Suprapubic skin (tissue), 4 donors: Measurements from ENCODE around the gene SDCBP2. TPM values are rescaled to one million over a fixed set of nuclear protein-coding genes. Genes with fewer than 3 reads are reported as not detected.
A peak's percentile ranks its signal among the peaks of the same experiment; 100 is the strongest.

Experiments
- DNase-seq, 2 donors: peaks; one replicate each; pipeline ENCODE4 v3.0.0-alpha.2; 2019; ENCODE audit warnings: low spot score in 2 of 2
- H3K27ac ChIP-seq: fragments of 200-600 bp; sonication (generic); one replicate; pipeline ENCODE4 v1.5.1; 2019
- H3K27me3 ChIP-seq: fragments of 200-600 bp; sonication (generic); one replicate; pipeline ENCODE4 v1.5.1; 2019
- H3K36me3 ChIP-seq: fragments of 200-600 bp; sonication (generic); one replicate; pipeline ENCODE4 v1.5.1; 2019
- H3K4me1 ChIP-seq: fragments of 200-600 bp; sonication (generic); one replicate; pipeline ENCODE4 v1.5.1; 2019
- H3K4me3 ChIP-seq: fragments of 200-600 bp; sonication (generic); one replicate; pipeline ENCODE4 v1.5.1; 2019; ENCODE audit warnings: mild to moderate bottlenecking
- H3K9me3 ChIP-seq: fragments of 200-600 bp; sonication (generic); one replicate; pipeline ENCODE4 v1.5.1; 2019
- CTCF ChIP-seq, 2 donors: fragments of 200-600 bp in 1 of 2; fragments of 450-650 bp in 1 of 2; sonication (generic) in 1 of 2; IDR thresholded peaks; one replicate each; pipeline ENCODE4 v1.5.1; 2016 to 2019; ENCODE audit warnings: antibody characterized with exemption in 2 of 2, mild to moderate bottlenecking in 1 of 2, moderate library complexity in 1 of 2
- EP300 ChIP-seq: sonication (generic); formaldehyde crosslinking; IDR thresholded peaks from one replicate; pipeline ENCODE4 v1.6.1; 2017; ENCODE audit warnings: antibody characterized with exemption
- POLR2A ChIP-seq, 2 donors: fragments of 450-650 bp; IDR thresholded peaks; one replicate each; pipeline ENCODE4 v1.6.1; 2017; ENCODE audit warnings: antibody characterized with exemption in 2 of 2, mild to moderate bottlenecking in 2 of 2, moderate library complexity in 2 of 2
- POLR2AphosphoS5 ChIP-seq, 3 donors: sonication (generic); formaldehyde crosslinking; IDR thresholded peaks; one replicate each; pipeline ENCODE4 v1.6.1; 2017; ENCODE audit warnings: antibody characterized with exemption in 3 of 3
- WGBS: methylation state at CpG from one replicate; pipeline ENCODE4 v1.1.5; 2018; 5-methylcytosine and 5-hydroxymethylcytosine counted together
- total RNA-seq, 4 donors: library from RNA; depleted of rRNA; stranded (reverse); fragments of >200 nt; gene quantifications; one replicate each; pipeline ENCODE4 v1.1.0, GENCODE V29; 2016

SDCBP2 gene
- total RNA-seq, 4 donors from 2014 or later: 74.4 to 143 (median 115) TPM

GRCh38 chr20:1295276-1295930 lies 33.5 kb downstream of the SDCBP2 start:
- peak in 1 of 2 donors; percentile 41 for DNase-seq
- no peaks in the 10 kb centered on the region for H3K27me3 ChIP-seq
- no peak overlapping the region for H3K4me3 ChIP-seq
- WGBS: 98% methylated on average over 8 of the region's 20 CpGs
- no peaks in the 10 kb centered on the region for H3K9me3 ChIP-seq
- H3K27ac ChIP-seq: no peak overlapping the region
- no peaks in the 10 kb centered on the region for H3K36me3 ChIP-seq
- no peak for TF ChIP-seq POLR2AphosphoS5 (IDR thresholded peaks at IDR 0.05)
- TF ChIP-seq POLR2A (IDR thresholded peaks at IDR 0.05): no peak
- no peak for TF ChIP-seq CTCF (IDR thresholded peaks at IDR 0.05)
- TF ChIP-seq EP300: no peak
- peaks cover 3% of the 10 kb centered on the region for H3K4me1 ChIP-seq

GRCh38 chr20:1294497-1294896 lies 34.4 kb downstream of the SDCBP2 start:
- TF ChIP-seq POLR2A (IDR thresholded peaks at IDR 0.05) (no peak), CTCF (IDR thresholded peaks at IDR 0.05) (no peak), POLR2AphosphoS5 (IDR thresholded peaks at IDR 0.05) (no peak), EP300 (no peak)
- WGBS: no CpG with 5 or more reads among the region's 8 CpGs
- no peak overlapping the region for H3K27ac ChIP-seq
- H3K9me3 ChIP-seq: no peaks in the 10 kb centered on the region
- H3K4me3 ChIP-seq: no peak overlapping the region
- no peaks in the 10 kb centered on the region for H3K27me3 ChIP-seq
- H3K36me3 ChIP-seq: no peaks in the 10 kb centered on the region
- peak in 1 of 2 donors; percentile 41 for DNase-seq
- peaks cover 3% of the 10 kb centered on the region for H3K4me1 ChIP-seq

- no peak for TF ChIP-seq POLR2AphosphoS5 (IDR thresholded peaks at IDR 0.05)
- TF ChIP-seq CTCF (IDR thresholded peaks at IDR 0.05): no peak
- TF ChIP-seq EP300: no peak
- Histone ChIP-seq H3K9me3 (no peaks in the 10 kb centered on the region), H3K4me3 (no peak overlapping the region), H3K27me3 (no peaks in the 10 kb centered on the region), H3K27ac (no peak overlapping the region), H3K4me1 (peaks cover 3% of the 10 kb centered on the region), H3K36me3 (no peaks in the 10 kb centered on the region)
- DNase-seq: no peak
- WGBS: 94% methylated on average over 4 of the region's 6 CpGs
These were observed 35.1 kb downstream of the SDCBP2 start for GRCh38 chr20:1293641-1294379.

GRCh38 chr20:1292620-1293019 lies 36.3 kb downstream of the SDCBP2 start:
- 92% methylated on average over 1 of the region's 1 CpG for WGBS
- peaks cover 3% of the 10 kb centered on the region for H3K4me1 ChIP-seq
- no peak for TF ChIP-seq EP300

GRCh38 chr20:1291191-1291741 lies 37.7 kb downstream of the SDCBP2 start:
- Histone ChIP-seq H3K4me1 (peaks cover 3% of the 10 kb centered on the region), H3K9me3 (no peaks in the 10 kb centered on the region), H3K27me3 (no peaks in the 10 kb centered on the region), H3K27ac (no peak overlapping the region), H3K4me3 (no peak overlapping the region), H3K36me3 (no peaks in the 10 kb centered on the region)
- no peak for DNase-seq
- TF ChIP-seq EP300 (no peak), POLR2AphosphoS5 (IDR thresholded peaks at IDR 0.05) (no peak), CTCF (IDR thresholded peaks at IDR 0.05) (no peak), POLR2A (IDR thresholded peaks at IDR 0.05) (no peak)
- 65% methylated on average over 5 of the region's 5 CpGs for WGBS

More at GRCh38 chr20:1292620-1293019, 36.3 kb downstream of the SDCBP2 start:
- no peak overlapping the region for H3K4me3 ChIP-seq
- no peak for DNase-seq
- H3K27ac ChIP-seq: no peak overlapping the region
- no peaks in the 10 kb centered on the region for H3K9me3 ChIP-seq
- no peaks in the 10 kb centered on the region for H3K36me3 ChIP-seq
- H3K27me3 ChIP-seq: no peaks in the 10 kb centered on the region
